ENCODE measurements around the gene HID1.

Gene HID1

GRCh38 chr17:74972107-74972972 lies at the start of gene HID1:
Gene HID1, minus strand, starts transcription at chr17:74972759. Its CDS starts 103 bp downstream, at chr17:74972656.
- TF ChIP-seq GLIS3 (CRISPR knock-in tag; IDR thresholded peaks at IDR 0.05) = no peak
- no peak for TF ChIP-seq ISL1 (CRISPR knock-in tag; IDR thresholded peaks at IDR 0.05)
- no peak for TF ChIP-seq TSHZ2 (CRISPR knock-in tag; IDR thresholded peaks at IDR 0.05)
- TF ChIP-seq CSRNP3 (CRISPR knock-in tag; IDR thresholded peaks at IDR 0.05) = no peak
- no peak for TF ChIP-seq SNAI2 (CRISPR knock-in tag; IDR thresholded peaks at IDR 0.05)
- TF ChIP-seq OSR1 (CRISPR knock-in tag; IDR thresholded peaks at IDR 0.05) = no peak
- TF ChIP-seq, protein P1, sequence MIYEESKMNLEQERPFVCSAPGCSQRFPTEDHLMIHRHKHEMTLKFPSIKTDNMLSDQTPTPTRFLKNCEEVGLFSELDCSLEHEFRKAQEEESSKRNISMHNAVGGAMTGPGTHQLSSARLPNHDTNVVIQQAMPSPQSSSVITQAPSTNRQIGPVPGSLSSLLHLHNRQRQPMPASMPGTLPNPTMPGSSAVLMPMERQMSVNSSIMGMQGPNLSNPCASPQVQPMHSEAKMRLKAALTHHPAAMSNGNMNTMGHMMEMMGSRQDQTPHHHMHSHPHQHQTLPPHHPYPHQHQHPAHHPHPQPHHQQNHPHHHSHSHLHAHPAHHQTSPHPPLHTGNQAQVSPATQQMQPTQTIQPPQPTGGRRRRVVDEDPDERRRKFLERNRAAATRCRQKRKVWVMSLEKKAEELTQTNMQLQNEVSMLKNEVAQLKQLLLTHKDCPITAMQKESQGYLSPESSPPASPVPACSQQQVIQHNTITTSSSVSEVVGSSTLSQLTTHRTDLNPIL (CRISPR knock-in tag; IDR thresholded peaks at IDR 0.05; ENCODE audit: low read depth) = no peak
- no peak for TF ChIP-seq BACH2 (CRISPR knock-in tag; IDR thresholded peaks at IDR 0.05; ENCODE audit: borderline replicate concordance)
- no peak for TF ChIP-seq ARNTL (CRISPR knock-in tag; IDR thresholded peaks at IDR 0.05; ENCODE audit: borderline replicate concordance, low read depth)
- TF ChIP-seq ZNF8 (CRISPR knock-in tag; IDR thresholded peaks at IDR 0.05) = no peak
- peak; percentile 70 for ATAC-seq

DNA sequence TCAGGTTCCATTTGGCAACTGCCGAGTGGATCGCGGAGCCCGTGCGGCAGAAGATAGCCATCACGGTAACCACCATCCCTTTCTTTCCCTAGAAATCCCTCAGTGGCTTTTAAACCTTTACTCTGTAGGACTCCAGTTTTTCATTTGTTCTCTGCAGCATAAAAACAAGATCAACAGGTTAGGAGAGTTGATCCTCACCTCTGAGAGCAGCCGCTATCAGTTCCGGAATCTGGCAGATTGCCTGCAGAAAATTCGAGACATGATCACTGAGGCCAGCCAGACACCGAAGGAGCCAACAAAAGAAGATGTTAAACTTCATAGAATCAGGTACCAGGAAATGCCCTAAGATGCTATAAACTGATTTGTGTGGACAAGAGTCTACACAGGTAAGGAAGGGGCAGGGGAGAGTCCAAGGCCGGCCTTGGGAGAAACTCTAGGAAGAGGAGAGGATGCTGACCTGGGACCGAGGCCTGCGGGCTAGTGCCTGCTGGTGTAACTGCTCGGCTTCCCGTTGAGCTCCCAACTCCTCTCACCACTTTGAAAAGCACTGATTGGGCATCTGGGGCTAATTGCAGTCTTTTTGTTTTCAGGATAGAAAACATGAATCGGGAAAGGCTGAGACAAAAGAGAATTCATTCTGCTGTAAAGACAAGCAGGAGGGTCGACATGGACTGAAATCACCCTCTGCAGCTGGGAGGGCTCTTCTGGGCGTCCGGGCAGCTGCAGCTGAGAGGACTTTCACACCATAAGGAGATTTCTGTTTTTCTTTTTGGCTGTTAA lies 48.0 kb upstream of the HID1 start:
- no peak for ATAC-seq
- TF ChIP-seq BACH2 (CRISPR knock-in tag; IDR thresholded peaks at IDR 0.05; ENCODE audit: borderline replicate concordance) = no peak

GRCh38 chr17:75019710-75020109 lies 47.2 kb upstream of the HID1 start:
- ATAC-seq = no peak
- TF ChIP-seq SNAI2 (CRISPR knock-in tag; IDR thresholded peaks at IDR 0.05) (no peak), PPARA (CRISPR knock-in tag; IDR thresholded peaks at IDR 0.05; ENCODE audit: borderline replicate concordance) (no peak), OSR1 (CRISPR knock-in tag; IDR thresholded peaks at IDR 0.05) (no peak), POU6F1 (CRISPR knock-in tag; IDR thresholded peaks at IDR 0.05; ENCODE audit: borderline replicate concordance, low read depth) (no peak), GLIS3 (CRISPR knock-in tag; IDR thresholded peaks at IDR 0.05) (no peak)
- TF ChIP-seq, protein P1 (CRISPR knock-in tag; IDR thresholded peaks at IDR 0.05; ENCODE audit: low read depth) = no peak

DNA sequence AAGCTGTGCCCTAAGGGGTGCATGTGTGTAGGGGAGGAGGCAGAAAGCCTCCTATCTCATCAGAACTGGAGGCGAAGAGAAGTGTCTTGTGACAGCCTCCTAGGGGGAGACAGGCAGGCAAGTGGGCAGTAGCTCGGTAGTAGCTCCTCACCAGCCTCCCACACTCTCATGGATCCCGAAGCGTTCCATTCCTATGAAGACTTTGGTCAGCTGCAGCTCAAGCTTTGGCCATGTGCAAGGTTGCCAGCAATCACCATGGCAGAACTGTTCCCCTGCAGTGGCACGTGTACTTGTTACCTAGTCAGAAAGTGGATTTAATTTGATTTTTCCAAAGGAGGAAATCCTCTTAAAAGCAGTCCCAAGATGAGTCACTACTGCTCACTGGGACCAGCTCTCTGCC lies 46.6 kb upstream of the HID1 start:
- ATAC-seq = no peak
- TF ChIP-seq TOX (CRISPR knock-in tag; IDR thresholded peaks at IDR 0.05; ENCODE audit: borderline replicate concordance) (no peak), BACH2 (CRISPR knock-in tag; IDR thresholded peaks at IDR 0.05; ENCODE audit: borderline replicate concordance) (no peak), ZFP3 (CRISPR knock-in tag; IDR thresholded peaks at IDR 0.05) (no peak), ZNF8 (CRISPR knock-in tag; IDR thresholded peaks at IDR 0.05) (no peak), SNAI2 (CRISPR knock-in tag; IDR thresholded peaks at IDR 0.05) (no peak), CSRNP3 (CRISPR knock-in tag; IDR thresholded peaks at IDR 0.05) (no peak), GLIS3 (CRISPR knock-in tag; IDR thresholded peaks at IDR 0.05) (no peak), ESRRG (CRISPR knock-in tag; IDR thresholded peaks at IDR 0.05) (no peak), RARB (CRISPR knock-in tag; IDR thresholded peaks at IDR 0.05) (no peak), OSR1 (CRISPR knock-in tag; IDR thresholded peaks at IDR 0.05) (no peak), ZNF70 (CRISPR knock-in tag; IDR thresholded peaks at IDR 0.05) (no peak), ISL1 (CRISPR knock-in tag; IDR thresholded peaks at IDR 0.05) (no peak), PATZ1 (CRISPR knock-in tag; IDR thresholded peaks at IDR 0.05; ENCODE audit: borderline replicate concordance) (no peak), TCF4 (CRISPR knock-in tag; IDR thresholded peaks at IDR 0.05; ENCODE audit: borderline replicate concordance) (no peak), ARNTL (CRISPR knock-in tag; IDR thresholded peaks at IDR 0.05; ENCODE audit: borderline replicate concordance, low read depth) (no peak)

Data from SK-N-SH treated with all-trans-retinoic acid at 6 μM for 48 hours (cell line).